GM10266 (cell line): ENCODE measurements around the gene WWTR1.

Experiments used
- DNase-seq: peaks from one replicate; pipeline ENCODE4 v3.0.0; 2012; ENCODE audit errors: extremely low spot score
- TF ChIP-seq, protein P1 (sequence below): IDR thresholded peaks from 2 replicates; pipeline ENCODE4 v1.5.1; 2012; ENCODE audit warnings: mild to moderate bottlenecking, low read depth; ENCODE audit not compliant: control insufficient read depth, insufficient read depth; ENCODE audit errors: missing control alignments

The WWTR1 gene

DNA sequence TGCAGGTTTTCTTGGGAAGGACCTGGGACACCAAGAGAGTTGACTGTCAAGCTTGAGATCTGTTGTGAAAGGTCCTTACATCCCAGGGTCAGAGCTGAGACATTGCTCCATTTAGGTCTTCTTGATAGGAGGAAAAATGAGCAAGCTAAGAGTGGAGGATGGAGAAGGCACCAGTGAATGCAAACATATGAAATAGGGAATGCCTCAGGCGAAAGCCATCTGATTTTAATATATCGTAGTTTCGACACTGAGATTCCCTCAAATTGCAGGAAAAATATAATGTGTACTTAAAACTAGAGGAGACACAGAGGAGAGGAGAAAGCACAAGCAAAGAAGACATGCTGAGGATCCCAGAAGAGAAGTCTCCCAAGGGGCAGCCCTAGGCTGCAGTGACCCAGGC, 97.8 kb downstream of the WWTR1 start:
- TF ChIP-seq, protein P1, sequence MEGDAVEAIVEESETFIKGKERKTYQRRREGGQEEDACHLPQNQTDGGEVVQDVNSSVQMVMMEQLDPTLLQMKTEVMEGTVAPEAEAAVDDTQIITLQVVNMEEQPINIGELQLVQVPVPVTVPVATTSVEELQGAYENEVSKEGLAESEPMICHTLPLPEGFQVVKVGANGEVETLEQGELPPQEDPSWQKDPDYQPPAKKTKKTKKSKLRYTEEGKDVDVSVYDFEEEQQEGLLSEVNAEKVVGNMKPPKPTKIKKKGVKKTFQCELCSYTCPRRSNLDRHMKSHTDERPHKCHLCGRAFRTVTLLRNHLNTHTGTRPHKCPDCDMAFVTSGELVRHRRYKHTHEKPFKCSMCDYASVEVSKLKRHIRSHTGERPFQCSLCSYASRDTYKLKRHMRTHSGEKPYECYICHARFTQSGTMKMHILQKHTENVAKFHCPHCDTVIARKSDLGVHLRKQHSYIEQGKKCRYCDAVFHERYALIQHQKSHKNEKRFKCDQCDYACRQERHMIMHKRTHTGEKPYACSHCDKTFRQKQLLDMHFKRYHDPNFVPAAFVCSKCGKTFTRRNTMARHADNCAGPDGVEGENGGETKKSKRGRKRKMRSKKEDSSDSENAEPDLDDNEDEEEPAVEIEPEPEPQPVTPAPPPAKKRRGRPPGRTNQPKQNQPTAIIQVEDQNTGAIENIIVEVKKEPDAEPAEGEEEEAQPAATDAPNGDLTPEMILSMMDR: no peak
- no peak for DNase-seq

DNA sequence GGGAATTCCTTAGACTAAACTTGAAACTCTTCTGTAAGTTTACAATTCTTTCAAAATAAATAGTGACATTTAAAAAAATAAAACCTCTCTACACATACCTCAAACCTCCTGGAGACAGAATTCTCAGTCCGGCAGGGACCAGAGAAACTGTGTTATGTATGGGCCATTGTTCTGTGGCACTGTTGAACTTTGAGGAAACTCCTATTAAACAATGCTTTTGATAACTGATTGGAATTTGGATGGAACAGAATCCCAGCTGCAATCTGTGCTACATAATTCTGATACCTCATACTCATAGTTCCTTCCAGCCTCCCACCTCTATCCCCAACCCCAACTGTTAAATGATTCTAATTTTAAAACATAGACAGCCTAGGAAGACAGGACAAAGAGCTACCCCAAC, 98.3 kb downstream of the WWTR1 start:
- DNase-seq: no peak
- TF ChIP-seq, protein P1: no peak

DNA sequence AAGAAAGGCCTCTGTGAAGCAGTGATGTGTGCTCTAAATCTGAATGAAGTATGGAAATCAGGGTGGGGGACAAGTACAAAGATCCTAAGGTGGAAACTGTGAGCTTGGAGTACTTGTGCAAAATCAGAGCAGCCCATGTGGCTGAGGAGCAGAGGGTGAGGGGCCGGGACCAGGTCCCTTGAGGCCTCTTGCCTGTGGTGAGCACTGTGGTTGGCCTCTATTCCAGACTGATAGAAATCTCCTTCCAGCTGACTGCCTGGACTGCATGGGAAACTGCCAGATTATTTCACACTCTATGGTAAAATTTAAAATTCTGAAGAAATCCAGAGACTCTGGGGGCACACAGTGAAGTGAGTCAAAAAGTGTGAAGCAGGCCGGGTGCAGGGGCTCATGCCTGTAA, 101.9 kb downstream of the WWTR1 start:
- no peak for DNase-seq
- TF ChIP-seq, protein P1: no peak

DNA sequence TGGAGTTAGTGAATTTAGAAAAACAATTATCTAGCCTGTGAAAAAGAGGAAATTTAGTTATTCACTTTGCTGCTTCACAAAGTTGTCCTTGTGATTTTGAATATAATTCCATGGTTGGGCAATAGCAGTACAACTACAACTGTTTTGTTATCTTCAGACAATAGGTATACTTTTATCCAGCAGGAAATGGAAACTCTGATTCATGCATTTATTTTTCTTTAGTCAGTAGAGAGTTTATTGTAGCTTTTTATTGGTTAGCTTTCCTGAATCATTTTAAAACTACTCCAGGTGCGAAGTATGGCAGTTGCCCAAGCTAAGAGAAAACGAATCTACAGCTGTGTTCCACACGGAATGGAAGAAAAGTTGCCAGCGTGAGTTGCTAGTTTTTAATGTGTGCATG, 103.0 kb downstream of the WWTR1 start:
- no peak for DNase-seq
- TF ChIP-seq, protein P1: no peak

DNA sequence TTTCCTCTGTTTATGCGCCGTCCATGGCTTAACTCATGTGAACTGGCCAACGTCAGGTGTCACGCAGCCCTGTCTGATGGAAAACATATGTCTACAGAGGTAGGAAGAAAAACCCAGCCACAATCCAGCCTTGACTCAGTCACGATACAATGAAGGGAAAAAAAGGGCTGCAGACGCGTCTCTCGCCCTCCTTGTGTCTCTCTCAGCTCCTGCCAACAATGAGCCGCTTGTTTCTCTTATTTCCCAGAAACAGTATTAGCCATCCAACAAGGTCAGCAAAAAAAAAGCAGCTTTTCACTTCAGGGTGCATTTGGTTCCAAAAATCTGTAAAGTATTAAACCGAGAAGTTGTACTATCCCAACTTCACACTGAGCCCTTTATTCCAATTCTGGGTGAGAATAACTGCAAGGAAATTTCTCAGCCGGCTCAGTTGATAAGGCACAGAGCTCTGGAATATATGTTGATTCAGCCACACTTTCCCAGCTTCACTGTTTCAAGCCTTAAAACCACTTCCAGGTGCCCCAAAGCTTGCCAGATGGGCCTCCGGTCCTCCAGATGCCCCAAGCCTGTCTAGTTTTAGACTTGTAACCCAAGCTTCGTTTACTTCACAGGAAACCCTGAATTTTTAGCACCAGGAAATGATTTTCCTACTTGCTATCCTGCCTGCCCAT, 103.9 kb downstream of the WWTR1 start:
- TF ChIP-seq, protein P1: no peak
- DNase-seq: no peak

DNA sequence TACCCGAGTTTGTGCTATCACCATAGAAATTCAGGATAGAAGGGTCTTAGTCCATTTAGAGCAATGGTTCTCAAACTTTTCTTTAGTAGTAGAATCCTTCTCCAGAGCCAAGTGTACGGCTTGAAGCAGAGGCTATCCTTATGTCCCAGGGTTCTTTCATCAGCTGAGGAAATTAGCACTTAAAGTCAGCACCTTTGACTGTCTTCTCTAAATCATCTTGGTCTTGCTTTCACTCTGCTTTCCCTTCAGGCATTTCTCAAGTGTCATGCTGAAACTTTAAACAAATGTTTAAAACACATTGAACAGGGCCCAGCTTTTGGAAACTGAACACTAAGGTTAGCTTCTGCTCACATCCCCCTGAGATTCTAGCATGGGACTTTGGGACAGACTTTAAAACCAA, 105.1 kb downstream of the WWTR1 start:
- TF ChIP-seq, protein P1: no peak
- DNase-seq: no peak

DNA sequence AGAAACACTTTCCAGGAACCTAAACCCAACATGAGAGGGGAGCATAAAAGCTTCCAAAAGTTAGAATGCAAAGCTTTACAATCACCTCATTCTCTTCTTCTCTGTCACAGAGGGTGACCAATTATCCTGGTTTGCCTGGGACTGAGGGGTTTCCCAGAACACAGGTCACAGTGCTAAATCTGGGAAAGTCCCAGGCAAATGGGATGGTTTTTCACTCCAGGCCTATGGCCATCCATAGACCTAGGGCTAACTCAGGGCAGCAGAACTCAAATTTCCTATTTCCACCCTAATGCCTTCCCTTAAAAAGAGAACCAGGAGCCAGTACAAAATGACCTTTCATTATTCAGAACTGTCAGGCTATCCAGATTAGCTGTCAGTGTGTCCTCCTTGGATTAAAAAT, 106.3 kb downstream of the WWTR1 start:
- no peak for DNase-seq
- TF ChIP-seq, protein P1: no peak
